H1 (cell line): ENCODE results near the gene OLIG2.

Source experiments
- CBX5 ChIP-seq: fragments of 300-800, 300-1000 bp; sonication (generic); IDR thresholded peaks from 2 replicates; pipeline ENCODE4 v1.7.1; 2016; ENCODE audit warnings: antibody characterized with exemption, low read length, low read depth
- CTCF ChIP-seq, 3 experiments: IDR thresholded peaks; 1 replicate in 2 of 3; 2 replicates in 1 of 3; pipeline versions ENCODE4 v1.5.1 to v1.6.1; 2011; ENCODE audit warnings: low read length in 3 of 3, mild to moderate bottlenecking in 3 of 3, inconsistent platforms in 2 of 3, low read depth in 1 of 3, moderate library complexity in 1 of 3; ENCODE audit not compliant: insufficient read depth in 1 of 3; ENCODE audit errors: control extremely low read depth in 1 of 3
- EP300 ChIP-seq, 2 experiments: IDR thresholded peaks; 1 replicate in 1 of 2; 2 replicates in 1 of 2; pipeline ENCODE4 v1.6.1; 2011 to 2012; ENCODE audit warnings: low read depth in 2 of 2, low read length in 2 of 2, mild to moderate bottlenecking in 2 of 2, borderline replicate concordance in 1 of 2, inconsistent platforms in 1 of 2, moderate library complexity in 1 of 2
- EZH2 ChIP-seq: fragments of 200-600 bp; sonication (generic); IDR thresholded peaks from 2 replicates; pipeline ENCODE4 v1.7.1; 2012; ENCODE audit warnings: low read depth, mild to moderate bottlenecking, moderate library complexity, low read length, inconsistent platforms; ENCODE audit not compliant: severe bottlenecking
- HDAC2 ChIP-seq, 2 experiments: fragments of 300-600 bp in 1 of 2; sonication (generic) in 1 of 2; IDR thresholded peaks; 2 replicates each; pipeline ENCODE4 v1.6.1; 2011 to 2012; ENCODE audit warnings: low read depth in 2 of 2, low read length in 2 of 2, mild to moderate bottlenecking in 2 of 2, moderate library complexity in 2 of 2, borderline replicate concordance in 1 of 2, inconsistent platforms in 1 of 2
- JUN ChIP-seq: IDR thresholded peaks from 2 replicates; pipeline ENCODE4 v1.6.1; 2011; ENCODE audit warnings: low read depth, mild to moderate bottlenecking, improper control_type of control experiment, low read length
- MAFK ChIP-seq: IDR thresholded peaks from 2 replicates; pipeline ENCODE4 v1.6.1; 2012; ENCODE audit warnings: low read depth, mild to moderate bottlenecking, improper control_type of control experiment, low read length
- NRF1 ChIP-seq: IDR thresholded peaks from 2 replicates; pipeline ENCODE4 v1.6.1; 2011; ENCODE audit warnings: mild to moderate bottlenecking, low read depth, low read length, improper control_type of control experiment
- POLR2A ChIP-seq, 2 experiments: IDR thresholded peaks; 1 replicate in 1 of 2; 2 replicates in 1 of 2; pipeline ENCODE4 v1.6.1; 2011; ENCODE audit warnings: low read depth in 2 of 2, low read length in 2 of 2, mild to moderate bottlenecking in 2 of 2; ENCODE audit errors: control extremely low read depth in 1 of 2
- SIRT6 ChIP-seq: IDR thresholded peaks from one replicate; pipeline ENCODE4 v1.7.1; 2012; ENCODE audit warnings: low read length, inconsistent platforms
- SP2 ChIP-seq: IDR thresholded peaks from 2 replicates; pipeline ENCODE4 v1.6.1; 2012; ENCODE audit warnings: mild to moderate bottlenecking, low read length, inconsistent platforms
- TCF12 ChIP-seq: IDR thresholded peaks from 2 replicates; pipeline ENCODE4 v1.6.1; 2011; ENCODE audit warnings: low read depth, mild to moderate bottlenecking, low read length
- TF ChIP-seq, protein P1 (sequence below): IDR thresholded peaks from 2 replicates; pipeline ENCODE4 v1.6.1; 2012; ENCODE audit warnings: inconsistent platforms
- TF ChIP-seq, protein P2 (sequence below): IDR thresholded peaks from 2 replicates; pipeline ENCODE4 v1.6.1; 2011; ENCODE audit warnings: low read length, improper control_type of control experiment

- TF ChIP-seq CBX5 (no peak), EZH2 (no peak), TCF12 (no peak), EP300 (IDR thresholded peaks at IDR 0.05; ENCODE audit: borderline replicate concordance in 1 of 2, low read depth in 2 of 2, low read length in 2 of 2) (no peak), HDAC2 (IDR thresholded peaks at IDR 0.05; ENCODE audit: borderline replicate concordance in 1 of 2, low read depth in 2 of 2, low read length in 2 of 2) (no peak), CTCF (IDR thresholded peaks at IDR 0.05; ENCODE audit: control extremely low read depth in 1 of 3, insufficient read depth in 1 of 3, low read depth in 1 of 3, low read length in 3 of 3) (no peak), MAFK (no peak), SP2 (no peak), NRF1 (no peak), POLR2A (IDR thresholded peaks at IDR 0.05; ENCODE audit: control extremely low read depth in 1 of 2, low read depth in 2 of 2, low read length in 2 of 2) (no peak), JUN (no peak), SIRT6 (no peak)
- TF ChIP-seq, protein P1, sequence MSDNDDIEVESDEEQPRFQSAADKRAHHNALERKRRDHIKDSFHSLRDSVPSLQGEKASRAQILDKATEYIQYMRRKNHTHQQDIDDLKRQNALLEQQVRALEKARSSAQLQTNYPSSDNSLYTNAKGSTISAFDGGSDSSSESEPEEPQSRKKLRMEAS = no peak
- TF ChIP-seq, protein P2, sequence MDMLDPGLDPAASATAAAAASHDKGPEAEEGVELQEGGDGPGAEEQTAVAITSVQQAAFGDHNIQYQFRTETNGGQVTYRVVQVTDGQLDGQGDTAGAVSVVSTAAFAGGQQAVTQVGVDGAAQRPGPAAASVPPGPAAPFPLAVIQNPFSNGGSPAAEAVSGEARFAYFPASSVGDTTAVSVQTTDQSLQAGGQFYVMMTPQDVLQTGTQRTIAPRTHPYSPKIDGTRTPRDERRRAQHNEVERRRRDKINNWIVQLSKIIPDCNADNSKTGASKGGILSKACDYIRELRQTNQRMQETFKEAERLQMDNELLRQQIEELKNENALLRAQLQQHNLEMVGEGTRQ = no peak
These were observed 12.1 kb upstream of the OLIG2 start for GRCh38 chr21:33013626-33014025.
